ENCODE data around the gene KAZN.

DNA sequence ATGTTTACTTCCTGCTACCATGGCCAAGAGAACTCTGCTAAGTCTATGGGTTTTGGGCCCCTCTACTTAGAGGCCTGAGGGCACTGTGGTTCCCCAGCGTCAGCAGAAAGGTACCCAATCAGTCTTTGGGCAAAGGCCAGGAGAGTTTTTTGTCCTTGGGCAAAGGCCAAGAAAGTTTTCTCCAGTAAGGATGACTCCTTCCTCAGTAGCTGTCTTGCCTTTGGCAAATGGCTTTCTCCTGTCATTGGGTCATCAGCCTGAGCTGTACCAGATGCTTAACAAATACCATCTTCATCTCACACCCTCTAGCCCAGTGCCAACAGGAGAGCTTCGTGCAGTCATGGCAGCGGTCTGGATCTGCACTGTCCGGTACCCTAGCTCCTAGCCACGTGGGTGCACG lies 355.7 kb downstream of the KAZN start:
- TF ChIP-seq POLR2A (IDR thresholded peaks at IDR 0.05) (no peak), POLR2AphosphoS5 (IDR thresholded peaks at IDR 0.05) (peak in 1 of 3 donors; percentile 32)
- TF ChIP-seq, protein P1, sequence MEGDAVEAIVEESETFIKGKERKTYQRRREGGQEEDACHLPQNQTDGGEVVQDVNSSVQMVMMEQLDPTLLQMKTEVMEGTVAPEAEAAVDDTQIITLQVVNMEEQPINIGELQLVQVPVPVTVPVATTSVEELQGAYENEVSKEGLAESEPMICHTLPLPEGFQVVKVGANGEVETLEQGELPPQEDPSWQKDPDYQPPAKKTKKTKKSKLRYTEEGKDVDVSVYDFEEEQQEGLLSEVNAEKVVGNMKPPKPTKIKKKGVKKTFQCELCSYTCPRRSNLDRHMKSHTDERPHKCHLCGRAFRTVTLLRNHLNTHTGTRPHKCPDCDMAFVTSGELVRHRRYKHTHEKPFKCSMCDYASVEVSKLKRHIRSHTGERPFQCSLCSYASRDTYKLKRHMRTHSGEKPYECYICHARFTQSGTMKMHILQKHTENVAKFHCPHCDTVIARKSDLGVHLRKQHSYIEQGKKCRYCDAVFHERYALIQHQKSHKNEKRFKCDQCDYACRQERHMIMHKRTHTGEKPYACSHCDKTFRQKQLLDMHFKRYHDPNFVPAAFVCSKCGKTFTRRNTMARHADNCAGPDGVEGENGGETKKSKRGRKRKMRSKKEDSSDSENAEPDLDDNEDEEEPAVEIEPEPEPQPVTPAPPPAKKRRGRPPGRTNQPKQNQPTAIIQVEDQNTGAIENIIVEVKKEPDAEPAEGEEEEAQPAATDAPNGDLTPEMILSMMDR (IDR thresholded peaks at IDR 0.05) = no peak
